ENCODE measurements around the gene CACNA1E.

Gene CACNA1E

GRCh38 chr1:181645171-181645570 is 161.9 kb downstream of the CACNA1E start:
- no peak for DNase-seq

GRCh38 chr1:181646710-181647109 is 163.4 kb downstream of the CACNA1E start:
- DNase-seq = no peak

GRCh38 chr1:181647314-181648035 is 164.2 kb downstream of the CACNA1E start:
- DNase-seq = no peak

GRCh38 chr1:181651276-181651675 is 168.0 kb downstream of the CACNA1E start:
- DNase-seq = no peak

- DNase-seq = no peak
Observed at GRCh38 chr1:181655756-181656155, 172.4 kb downstream of the CACNA1E start.

GRCh38 chr1:181656491-181656890 is 173.2 kb downstream of the CACNA1E start:
- DNase-seq = no peak

GRCh38 chr1:181658581-181658980 is 175.3 kb downstream of the CACNA1E start:
- DNase-seq = no peak

GRCh38 chr1:181659321-181659957 is 176.1 kb downstream of the CACNA1E start:
- no peak for DNase-seq

- DNase-seq = no peak
Observed at GRCh38 chr1:181660621-181661020, 177.3 kb downstream of the CACNA1E start.

GRCh38 chr1:181661569-181661968 is 178.3 kb downstream of the CACNA1E start:
- no peak for DNase-seq

GRCh38 chr1:181662606-181663005 is 179.3 kb downstream of the CACNA1E start:
- DNase-seq = no peak

GRCh38 chr1:181664543-181664942 is 181.2 kb downstream of the CACNA1E start:
- no peak for DNase-seq

- no peak for DNase-seq
Observed at GRCh38 chr1:181669246-181669645, 185.9 kb downstream of the CACNA1E start.

- no peak for DNase-seq
Observed at GRCh38 chr1:181674617-181675016, 191.3 kb downstream of the CACNA1E start.

- no peak for DNase-seq
Observed at GRCh38 chr1:181675091-181675917, 192.0 kb downstream of the CACNA1E start.

- DNase-seq = no peak
Observed at GRCh38 chr1:181675918-181676190, 192.5 kb downstream of the CACNA1E start.

- DNase-seq = no peak
Observed at GRCh38 chr1:181676269-181676668, 193.0 kb downstream of the CACNA1E start.

GRCh38 chr1:181680332-181680731 is 197.0 kb downstream of the CACNA1E start:
- DNase-seq = no peak

GRCh38 chr1:181680871-181681270 is 197.6 kb downstream of the CACNA1E start:
- DNase-seq = no peak

GRCh38 chr1:181685211-181685610 is 201.9 kb downstream of the CACNA1E start:
- no peak for DNase-seq

- no peak for DNase-seq
Observed at GRCh38 chr1:181701891-181702290, 218.6 kb downstream of the CACNA1E start.

GRCh38 chr1:181704546-181704945 is 221.2 kb downstream of the CACNA1E start:
- DNase-seq = no peak

GRCh38 chr1:181711820-181712219 is 228.5 kb downstream of the CACNA1E start:
- DNase-seq = no peak

GRCh38 chr1:181712711-181713110 is 229.4 kb downstream of the CACNA1E start:
- no peak for DNase-seq

Measured in inflammatory macrophage treated with lipopolysaccharide for 4 hours (primary cell).